Kidney epithelial cell (primary cell): ENCODE data around the gene GAS6. TPM values are rescaled to one million over a fixed set of nuclear protein-coding genes. Genes with fewer than 3 reads are reported as not detected.

Experiments
- DNase-seq: peaks from one replicate; pipeline ENCODE4 v3.0.0-alpha.2; 2010; ENCODE audit warnings: low read depth
- H3K27me3 ChIP-seq: 2 replicates; pipeline ENCODE4 v1.6.0; 2011; ENCODE audit warnings: low read length; ENCODE audit not compliant: control insufficient read depth, insufficient read depth
- H3K36me3 ChIP-seq: 2 replicates; pipeline ENCODE4 v1.5.1; 2011; ENCODE audit warnings: low read length; ENCODE audit not compliant: control insufficient read depth, insufficient read depth
- H3K4me3 ChIP-seq: 2 replicates; pipeline ENCODE4 v1.5.1; 2011; ENCODE audit warnings: low read depth, mild to moderate bottlenecking, control low read depth, low read length
- CTCF ChIP-seq: IDR thresholded peaks from 2 replicates; pipeline ENCODE4 v1.5.1; 2011; ENCODE audit warnings: mild to moderate bottlenecking, moderate library complexity, low read length, control low read depth, inconsistent platforms; ENCODE audit not compliant: insufficient read depth, poor library complexity, severe bottlenecking
- total RNA-seq: library from RNA; depleted of rRNA; stranded (reverse); fragments of >200 nt; gene quantifications from 2 replicates; pipeline ENCODE4 v1.2.3, GENCODE V29; 2015

Gene GAS6
- total RNA-seq, 1 donor from 2014 or later: 99.6 TPM

DNA sequence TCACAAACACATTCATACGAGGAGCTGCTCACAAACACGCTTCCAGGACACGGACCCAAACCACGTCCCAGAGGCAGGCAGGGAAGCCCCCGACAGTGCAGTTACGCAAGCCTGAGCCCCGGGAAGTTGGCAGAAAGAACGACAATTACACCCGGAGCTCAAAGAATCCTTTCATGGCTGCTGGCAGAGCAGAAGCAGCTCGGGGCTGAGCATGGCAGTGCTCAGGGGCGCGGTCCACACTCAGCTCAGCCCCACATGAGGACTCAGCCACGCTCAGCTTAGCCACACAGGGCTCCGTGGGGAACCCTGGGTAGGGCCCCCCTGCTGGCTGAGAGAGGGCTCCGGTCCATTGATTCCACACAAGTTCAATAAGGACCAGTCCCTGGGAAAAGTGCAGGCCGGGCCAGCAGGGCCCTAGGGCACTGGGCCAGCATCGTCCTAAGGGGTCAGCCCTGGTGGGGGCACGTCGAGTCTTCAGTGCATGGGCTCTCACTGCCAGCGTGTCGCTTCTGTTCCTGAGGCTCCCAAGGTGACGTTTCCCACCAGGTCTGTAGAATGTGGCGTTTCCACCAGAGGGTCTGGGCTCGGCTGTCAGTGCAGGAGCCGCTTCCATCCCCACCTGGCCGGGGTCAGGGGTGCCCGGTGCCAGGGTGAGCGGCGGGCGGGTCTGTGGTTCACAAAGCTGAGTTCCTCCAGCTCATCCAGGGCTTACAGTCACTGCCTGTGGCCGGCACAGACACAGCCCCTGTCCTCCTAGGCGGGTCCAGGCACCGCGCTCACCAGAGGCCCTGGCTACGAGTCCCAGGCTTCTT, 23.1 kb downstream of the GAS6 start:
- Histone ChIP-seq H3K27me3 (no peaks in the 10 kb centered on the region), H3K4me3 (no peak overlapping the region), H3K36me3 (no peaks in the 10 kb centered on the region)
- no peak for DNase-seq
- no peak for TF ChIP-seq CTCF

DNA sequence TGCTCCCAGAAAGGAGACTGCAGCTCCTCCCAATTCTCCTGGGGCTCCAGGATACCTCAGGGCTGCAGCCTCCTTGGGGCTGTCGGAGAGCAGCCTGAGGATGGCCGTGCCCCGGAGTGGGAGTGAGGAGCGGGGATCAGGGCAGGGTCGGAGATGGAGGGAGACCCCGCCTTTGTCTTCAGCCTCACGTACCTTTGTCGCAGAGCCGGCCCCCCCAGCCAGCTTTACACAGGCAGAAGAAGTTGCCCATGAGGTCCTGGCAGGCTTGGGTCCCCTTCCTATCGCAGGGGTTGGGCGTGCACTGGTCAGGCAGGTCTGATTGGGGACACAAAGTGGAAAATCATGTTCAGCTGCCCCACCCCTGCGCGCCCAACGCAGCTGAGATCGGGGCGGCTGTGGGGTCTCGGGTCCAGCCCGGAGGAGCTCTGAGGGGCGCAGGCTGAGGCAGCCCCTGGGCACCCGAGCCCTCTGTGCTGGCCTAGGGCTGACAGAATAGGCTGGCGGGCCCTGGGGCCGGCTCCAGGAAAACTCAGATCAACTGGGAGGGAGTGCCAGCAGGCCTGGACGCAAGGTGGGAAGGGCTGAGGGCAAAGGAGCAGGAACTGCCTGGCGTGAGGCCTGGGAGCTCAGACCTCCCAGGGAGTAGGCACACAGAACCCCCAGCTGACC, 24.2 kb downstream of the GAS6 start:
- no peak for DNase-seq
- no peak overlapping the region for H3K4me3 ChIP-seq
- no peak for TF ChIP-seq CTCF
- no peaks in the 10 kb centered on the region for H3K27me3 ChIP-seq
- H3K36me3 ChIP-seq: no peaks in the 10 kb centered on the region

DNA sequence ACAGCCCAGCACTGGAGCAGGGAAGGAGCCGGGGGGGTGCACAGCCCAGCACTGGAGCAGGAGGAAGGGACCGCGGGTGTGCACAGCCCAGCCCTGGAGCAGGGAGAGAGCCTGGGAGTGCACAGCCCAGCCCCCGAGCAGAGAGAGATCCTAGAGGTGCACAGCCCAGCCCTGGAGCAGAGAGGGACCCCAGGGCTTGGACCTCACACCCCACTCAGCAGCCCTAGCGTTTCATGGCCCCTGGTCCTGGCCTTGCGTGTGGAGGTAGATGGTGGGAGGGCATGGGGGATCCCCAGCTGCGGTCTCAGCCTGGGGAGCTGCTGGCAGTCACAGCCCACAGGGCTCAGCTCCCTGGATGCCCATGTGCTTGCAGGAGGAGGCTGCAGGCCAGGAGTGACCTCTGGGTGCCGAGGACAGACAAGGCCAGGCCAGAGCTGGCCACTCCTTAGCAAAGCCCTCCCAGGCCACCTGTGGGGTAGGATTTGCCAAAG, 25.1 kb downstream of the GAS6 start:
- Histone ChIP-seq H3K4me3 (no peak overlapping the region), H3K36me3 (no peaks in the 10 kb centered on the region)
- no peak for DNase-seq

DNA sequence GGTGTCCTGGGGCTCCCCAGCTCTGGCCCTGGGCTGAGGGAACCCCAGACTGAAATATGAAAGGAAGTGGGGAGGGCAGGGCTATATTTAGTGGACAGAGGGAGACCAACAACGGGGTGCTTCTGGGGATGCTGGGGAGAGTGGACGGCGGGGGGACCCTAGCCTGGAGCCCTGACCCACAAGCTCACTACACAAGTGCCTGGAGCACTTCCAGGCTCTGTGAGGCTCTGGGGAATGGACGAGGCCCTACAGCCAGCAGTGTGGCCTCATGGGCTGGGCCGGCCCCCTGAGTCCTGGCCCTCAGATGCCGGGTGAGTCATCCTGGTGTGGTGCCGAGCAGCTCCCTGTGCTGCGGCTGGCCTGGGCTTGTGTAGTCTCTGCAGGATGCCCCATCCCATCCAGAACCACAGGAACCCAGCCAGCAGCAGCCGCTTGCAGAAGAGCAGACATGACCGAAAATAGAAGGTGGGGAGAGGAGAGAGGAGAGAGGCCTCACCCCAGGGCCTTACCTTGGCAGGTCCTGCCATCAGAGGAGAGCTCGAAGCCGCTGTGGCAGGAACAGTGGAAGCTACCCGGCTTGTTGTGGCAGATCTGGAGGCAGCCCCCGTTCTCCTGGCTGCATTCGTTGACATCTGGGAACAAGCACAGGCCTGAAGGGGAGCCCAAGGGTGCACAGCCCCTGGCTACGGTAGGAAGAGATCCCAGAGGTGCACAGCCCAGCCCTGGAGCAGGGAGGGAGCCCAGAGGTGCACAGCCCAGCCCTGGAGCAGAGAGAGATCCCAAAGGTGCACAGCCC, 26.1 kb downstream of the GAS6 start:
- TF ChIP-seq CTCF: no peak
- Histone ChIP-seq H3K36me3 (no peaks in the 10 kb centered on the region), H3K4me3 (no peak overlapping the region), H3K27me3 (no peaks in the 10 kb centered on the region)
- peak; percentile 82 for DNase-seq

More for the DNA sequence above, 25.1 kb downstream of the GAS6 start:
- H3K27me3 ChIP-seq: no peaks in the 10 kb centered on the region
- TF ChIP-seq CTCF: no peak

- Histone ChIP-seq H3K27me3 (no peaks in the 10 kb centered on the region), H3K4me3 (no peak overlapping the region), H3K36me3 (no peaks in the 10 kb centered on the region)
- no peak for TF ChIP-seq CTCF
- DNase-seq: no peak
Observed at GRCh38 chr13:113836768-113837559, 26.9 kb downstream of the GAS6 start.
